Measurements from ENCODE around the gene RBM15. TPM values are rescaled to one million over a fixed set of nuclear protein-coding genes. Genes with fewer than 3 reads are reported as not detected.

The RBM15 gene
- total and polyA plus RNA-seq, 2 of the 13 experiments (the other 11 are each of a cell fraction or from before 2014, with no cell fraction given), result 13.5 to 36.4 TPM

DNA sequence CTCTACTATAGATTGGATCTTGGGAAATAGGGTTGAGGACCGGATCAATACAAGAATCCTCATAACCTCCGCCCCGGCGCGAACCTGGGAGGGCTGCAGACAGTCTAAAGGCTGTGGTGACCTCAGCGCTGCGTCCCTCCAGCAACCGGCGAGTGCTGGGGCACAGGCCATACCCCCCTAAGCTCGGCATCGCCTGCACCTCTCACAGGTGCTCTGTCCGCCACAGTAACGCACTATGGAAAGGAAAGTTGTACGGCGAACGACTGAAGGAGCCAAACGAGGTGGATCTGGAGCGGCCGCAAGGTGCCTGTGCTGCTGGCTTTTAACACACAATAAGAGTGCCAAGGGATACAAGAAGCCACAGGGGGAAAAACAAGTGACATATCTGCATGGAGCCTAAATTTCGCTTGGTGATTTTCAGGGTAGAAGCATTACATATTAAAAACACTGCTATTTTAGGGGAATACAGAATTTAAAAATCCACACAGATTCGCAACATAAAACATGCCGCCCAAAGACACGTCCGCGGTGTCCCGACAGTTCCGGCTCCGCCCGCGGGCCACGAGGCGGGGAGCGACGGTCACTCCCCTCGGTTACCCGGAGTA lies 1.4 kb upstream of the RBM15 start (continued):
- TF ChIP-seq, protein P1, sequence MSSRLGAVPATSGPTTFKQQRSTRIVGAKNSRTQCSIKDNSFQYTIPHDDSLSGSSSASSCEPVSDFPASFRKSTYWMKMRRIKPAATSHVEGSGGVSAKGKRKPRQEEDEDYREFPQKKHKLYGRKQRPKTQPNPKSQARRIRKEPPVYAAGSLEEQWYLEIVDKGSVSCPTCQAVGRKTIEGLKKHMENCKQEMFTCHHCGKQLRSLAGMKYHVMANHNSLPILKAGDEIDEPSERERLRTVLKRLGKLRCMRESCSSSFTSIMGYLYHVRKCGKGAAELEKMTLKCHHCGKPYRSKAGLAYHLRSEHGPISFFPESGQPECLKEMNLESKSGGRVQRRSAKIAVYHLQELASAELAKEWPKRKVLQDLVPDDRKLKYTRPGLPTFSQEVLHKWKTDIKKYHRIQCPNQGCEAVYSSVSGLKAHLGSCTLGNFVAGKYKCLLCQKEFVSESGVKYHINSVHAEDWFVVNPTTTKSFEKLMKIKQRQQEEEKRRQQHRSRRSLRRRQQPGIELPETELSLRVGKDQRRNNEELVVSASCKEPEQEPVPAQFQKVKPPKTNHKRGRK (CRISPR knock-in tag; IDR thresholded peaks at IDR 0.05), result no peak
- TF ChIP-seq MAX (IDR thresholded peaks at IDR 0.05), result no peak
- TF ChIP-seq SNAPC2 (CRISPR knock-in tag; IDR thresholded peaks at IDR 0.05), result no peak
- TF ChIP-seq ZNF674 (CRISPR knock-in tag; IDR thresholded peaks at IDR 0.05; ENCODE audit: low read depth), result no peak
- no peak for TF ChIP-seq ZNF343 (CRISPR knock-in tag; IDR thresholded peaks at IDR 0.05)
- TF ChIP-seq ZFP62 (CRISPR knock-in tag; IDR thresholded peaks at IDR 0.05), result no peak
- TF ChIP-seq, protein P2, sequence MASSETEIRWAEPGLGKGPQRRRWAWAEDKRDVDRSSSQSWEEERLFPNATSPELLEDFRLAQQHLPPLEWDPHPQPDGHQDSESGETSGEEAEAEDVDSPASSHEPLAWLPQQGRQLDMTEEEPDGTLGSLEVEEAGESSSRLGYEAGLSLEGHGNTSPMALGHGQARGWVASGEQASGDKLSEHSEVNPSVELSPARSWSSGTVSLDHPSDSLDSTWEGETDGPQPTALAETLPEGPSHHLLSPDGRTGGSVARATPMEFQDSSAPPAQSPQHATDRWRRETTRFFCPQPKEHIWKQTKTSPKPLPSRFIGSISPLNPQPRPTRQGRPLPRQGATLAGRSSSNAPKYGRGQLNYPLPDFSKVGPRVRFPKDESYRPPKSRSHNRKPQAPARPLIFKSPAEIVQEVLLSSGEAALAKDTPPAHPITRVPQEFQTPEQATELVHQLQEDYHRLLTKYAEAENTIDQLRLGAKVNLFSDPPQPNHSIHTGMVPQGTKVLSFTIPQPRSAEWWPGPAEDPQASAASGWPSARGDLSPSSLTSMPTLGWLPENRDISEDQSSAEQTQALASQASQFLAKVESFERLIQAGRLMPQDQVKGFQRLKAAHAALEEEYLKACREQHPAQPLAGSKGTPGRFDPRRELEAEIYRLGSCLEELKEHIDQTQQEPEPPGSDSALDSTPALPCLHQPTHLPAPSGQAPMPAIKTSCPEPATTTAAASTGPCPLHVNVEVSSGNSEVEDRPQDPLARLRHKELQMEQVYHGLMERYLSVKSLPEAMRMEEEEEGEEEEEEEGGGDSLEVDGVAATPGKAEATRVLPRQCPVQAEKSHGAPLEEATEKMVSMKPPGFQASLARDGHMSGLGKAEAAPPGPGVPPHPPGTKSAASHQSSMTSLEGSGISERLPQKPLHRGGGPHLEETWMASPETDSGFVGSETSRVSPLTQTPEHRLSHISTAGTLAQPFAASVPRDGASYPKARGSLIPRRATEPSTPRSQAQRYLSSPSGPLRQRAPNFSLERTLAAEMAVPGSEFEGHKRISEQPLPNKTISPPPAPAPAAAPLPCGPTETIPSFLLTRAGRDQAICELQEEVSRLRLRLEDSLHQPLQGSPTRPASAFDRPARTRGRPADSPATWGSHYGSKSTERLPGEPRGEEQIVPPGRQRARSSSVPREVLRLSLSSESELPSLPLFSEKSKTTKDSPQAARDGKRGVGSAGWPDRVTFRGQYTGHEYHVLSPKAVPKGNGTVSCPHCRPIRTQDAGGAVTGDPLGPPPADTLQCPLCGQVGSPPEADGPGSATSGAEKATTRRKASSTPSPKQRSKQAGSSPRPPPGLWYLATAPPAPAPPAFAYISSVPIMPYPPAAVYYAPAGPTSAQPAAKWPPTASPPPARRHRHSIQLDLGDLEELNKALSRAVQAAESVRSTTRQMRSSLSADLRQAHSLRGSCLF (CRISPR knock-in tag; IDR thresholded peaks at IDR 0.05; ENCODE audit: borderline replicate concordance), result no peak
- TF ChIP-seq ZBTB3 (CRISPR knock-in tag; IDR thresholded peaks at IDR 0.05; ENCODE audit: borderline replicate concordance, low read depth), result 0 out of 2 replicates have a peak, but pooled peaks have one; percentile 19
- TF ChIP-seq, protein P3, sequence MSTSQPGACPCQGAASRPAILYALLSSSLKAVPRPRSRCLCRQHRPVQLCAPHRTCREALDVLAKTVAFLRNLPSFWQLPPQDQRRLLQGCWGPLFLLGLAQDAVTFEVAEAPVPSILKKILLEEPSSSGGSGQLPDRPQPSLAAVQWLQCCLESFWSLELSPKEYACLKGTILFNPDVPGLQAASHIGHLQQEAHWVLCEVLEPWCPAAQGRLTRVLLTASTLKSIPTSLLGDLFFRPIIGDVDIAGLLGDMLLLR (CRISPR knock-in tag; IDR thresholded peaks at IDR 0.05), result no peak
- TF ChIP-seq MBD4 (IDR thresholded peaks at IDR 0.05; ENCODE audit: borderline replicate concordance, low read length), result no peak
- no peak for TF ChIP-seq NFIC (IDR thresholded peaks at IDR 0.05; ENCODE audit: low read length)
- TF ChIP-seq ZSCAN12 (CRISPR knock-in tag; IDR thresholded peaks at IDR 0.05), result no peak
- no peak for TF ChIP-seq TARDBP (CRISPR knock-in tag; IDR thresholded peaks at IDR 0.05)
- no peak for TF ChIP-seq NPAS2 (CRISPR knock-in tag; IDR thresholded peaks at IDR 0.05; ENCODE audit: borderline replicate concordance)
- no peak for TF ChIP-seq ZMYM2 (CRISPR knock-in tag; IDR thresholded peaks at IDR 0.05)
- no peak for TF ChIP-seq FOXC1 (CRISPR knock-in tag; IDR thresholded peaks at IDR 0.05; ENCODE audit: borderline replicate concordance)
- TF ChIP-seq SMAD1 (CRISPR knock-in tag; IDR thresholded peaks at IDR 0.05; ENCODE audit: borderline replicate concordance, low read depth), result no peak
- no peak for TF ChIP-seq CREB1 (IDR thresholded peaks at IDR 0.05)
- TF ChIP-seq CREB1 (CRISPR knock-in tag; IDR thresholded peaks at IDR 0.05), result no peak
- TF ChIP-seq ERF (CRISPR knock-in tag; IDR thresholded peaks at IDR 0.05), result no peak
- TF ChIP-seq ETV5 (CRISPR knock-in tag; IDR thresholded peaks at IDR 0.05; ENCODE audit: borderline replicate concordance), result no peak
- TF ChIP-seq ZNF260 (CRISPR knock-in tag; IDR thresholded peaks at IDR 0.05; ENCODE audit: borderline replicate concordance, low read depth), result no peak

All from HepG2 (cell line).